Astrocyte (in vitro differentiated cells and primary cell): ENCODE measurements around the gene GINS2.

Experiments
- EZH2 ChIP-seq: IDR thresholded peaks from 2 replicates; pipeline ENCODE4 v1.6.1; 2012; ENCODE audit warnings: mild to moderate bottlenecking, low read length, inconsistent platforms; ENCODE audit not compliant: insufficient read depth
- TF ChIP-seq, protein P1 (sequence below): IDR thresholded peaks from 2 replicates; pipeline ENCODE4 v1.5.1; 2011; ENCODE audit warnings: low read depth, mild to moderate bottlenecking, inconsistent platforms, low read length, moderate library complexity; ENCODE audit not compliant: insufficient read depth

DNA sequence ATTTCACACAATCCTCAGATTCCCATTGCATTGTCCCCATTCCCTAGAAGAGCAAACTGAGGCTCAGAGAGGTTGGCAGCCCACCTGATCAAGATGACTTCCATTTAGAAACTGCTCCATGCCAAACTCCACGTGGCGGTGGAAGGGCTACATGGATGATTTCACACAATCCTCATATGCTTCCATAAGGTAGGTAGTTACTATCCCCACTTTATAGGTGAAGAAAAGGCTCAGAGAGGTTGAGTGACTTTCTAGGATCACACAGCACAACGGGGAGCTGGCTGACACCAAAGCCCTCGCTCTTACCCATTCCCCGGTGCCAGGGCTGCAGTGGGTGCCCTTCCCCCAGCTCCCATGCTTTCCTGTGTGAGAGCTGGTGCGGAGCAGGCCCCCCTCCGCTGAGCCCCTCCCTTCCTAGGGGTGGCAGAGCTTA is 9.7 kb upstream of the GINS2 start:
- no peak for TF ChIP-seq EZH2
- TF ChIP-seq, protein P1, sequence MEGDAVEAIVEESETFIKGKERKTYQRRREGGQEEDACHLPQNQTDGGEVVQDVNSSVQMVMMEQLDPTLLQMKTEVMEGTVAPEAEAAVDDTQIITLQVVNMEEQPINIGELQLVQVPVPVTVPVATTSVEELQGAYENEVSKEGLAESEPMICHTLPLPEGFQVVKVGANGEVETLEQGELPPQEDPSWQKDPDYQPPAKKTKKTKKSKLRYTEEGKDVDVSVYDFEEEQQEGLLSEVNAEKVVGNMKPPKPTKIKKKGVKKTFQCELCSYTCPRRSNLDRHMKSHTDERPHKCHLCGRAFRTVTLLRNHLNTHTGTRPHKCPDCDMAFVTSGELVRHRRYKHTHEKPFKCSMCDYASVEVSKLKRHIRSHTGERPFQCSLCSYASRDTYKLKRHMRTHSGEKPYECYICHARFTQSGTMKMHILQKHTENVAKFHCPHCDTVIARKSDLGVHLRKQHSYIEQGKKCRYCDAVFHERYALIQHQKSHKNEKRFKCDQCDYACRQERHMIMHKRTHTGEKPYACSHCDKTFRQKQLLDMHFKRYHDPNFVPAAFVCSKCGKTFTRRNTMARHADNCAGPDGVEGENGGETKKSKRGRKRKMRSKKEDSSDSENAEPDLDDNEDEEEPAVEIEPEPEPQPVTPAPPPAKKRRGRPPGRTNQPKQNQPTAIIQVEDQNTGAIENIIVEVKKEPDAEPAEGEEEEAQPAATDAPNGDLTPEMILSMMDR: no peak
